ENCODE measurements around the gene BCAS3. TPM values are rescaled to one million over a fixed set of nuclear protein-coding genes. Genes with fewer than 3 reads are reported as not detected.

The BCAS3 gene
- total RNA-seq, 4 donors from 2014 or later = 20.7 to 76.3 (median 39.8) TPM

- 85 to 98% methylated on average over 2 of the region's 2 CpGs for WGBS, 2 donors (ENCODE audit: low coverage in 1 of 2)
These were observed 385.9 kb downstream of the BCAS3 start for GRCh38 chr17:61063528-61063927.

GRCh38 chr17:61064087-61064951 lies 386.7 kb downstream of the BCAS3 start:
- H3K4me1 ChIP-seq = peaks cover 0 to 22% (median 3%) of the 10 kb centered on the region in 4 donors
- intact Hi-C loops (cut with DNase I; ENCODE audit: low total_unique reads) = no loop called here
- in situ Hi-C loops (cut with MboI; ENCODE audit: low pct_ligation_motif_present in 1 of 4, low pct_unique_long_range_greater_than_20kb in 1 of 4, low sequenced_read_pairs in 3 of 4) = no loop called here
- DNase-seq = no peak
- H3K4me3 ChIP-seq = no peak overlapping the region
- H3K9me3 ChIP-seq = no peaks in the 10 kb centered on the region
- no peak for TF ChIP-seq POLR2AphosphoS5 (IDR thresholded peaks at IDR 0.05)
- TF ChIP-seq POLR2A (IDR thresholded peaks at IDR 0.05) = no peak
- TF ChIP-seq EP300 (IDR thresholded peaks at IDR 0.05; ENCODE audit: low read depth) = no peak
- TF ChIP-seq CTCF (IDR thresholded peaks at IDR 0.05) = no peak
- WGBS, 2 donors (ENCODE audit: low coverage in 1 of 2) = 90% methylated on average over 1 of the region's 1 CpG; no CpG with 5 or more reads in 1 of the 2 donors
- H3K27me3 ChIP-seq = no peaks in the 10 kb centered on the region
- peak overlapping the region in 1 of 4 donors; percentile 24 for H3K27ac ChIP-seq
- no peaks in the 10 kb centered on the region for H3K36me3 ChIP-seq

More at GRCh38 chr17:61063528-61063927, 385.9 kb downstream of the BCAS3 start:
- no peak for DNase-seq
- Histone ChIP-seq H3K36me3 (no peaks in the 10 kb centered on the region), H3K27me3 (no peaks in the 10 kb centered on the region), H3K9me3 (no peaks in the 10 kb centered on the region), H3K4me3 (no peak overlapping the region), H3K4me1 (peaks cover 0 to 22% (median 3%) of the 10 kb centered on the region in 4 donors), H3K27ac (no peak overlapping the region)
- intact Hi-C loops (cut with DNase I; ENCODE audit: low total_unique reads) = no loop called here
- TF ChIP-seq CTCF (IDR thresholded peaks at IDR 0.05) (no peak), POLR2A (IDR thresholded peaks at IDR 0.05) (no peak), POLR2AphosphoS5 (IDR thresholded peaks at IDR 0.05) (no peak), EP300 (IDR thresholded peaks at IDR 0.05; ENCODE audit: low read depth) (no peak)
- in situ Hi-C loops (cut with MboI; ENCODE audit: low pct_ligation_motif_present in 1 of 4, low pct_unique_long_range_greater_than_20kb in 1 of 4, low sequenced_read_pairs in 3 of 4) = no loop called here

DNA sequence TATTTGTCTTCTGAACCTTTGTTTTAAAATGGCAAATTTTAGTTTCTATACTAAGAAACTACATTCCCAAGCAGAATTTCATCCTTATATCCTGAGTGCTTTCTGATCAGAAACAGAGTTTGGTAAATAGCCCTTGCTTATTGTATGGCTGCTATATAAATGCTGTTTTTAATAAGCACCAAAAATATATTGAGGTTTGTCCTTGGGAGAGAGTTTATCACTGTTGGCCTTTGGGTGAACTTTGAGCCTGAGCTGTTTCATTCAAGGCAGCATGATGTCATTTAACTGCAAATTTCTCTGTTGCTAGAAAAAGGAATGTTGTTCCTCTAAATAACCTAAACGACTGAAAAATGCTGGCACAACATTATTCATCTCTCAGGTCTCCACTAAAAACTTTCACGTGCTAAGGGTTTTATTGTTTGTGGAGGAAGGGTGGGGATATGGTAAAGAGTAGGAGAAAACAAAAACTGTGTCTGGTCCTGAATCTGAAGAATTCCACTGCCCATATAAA lies 387.7 kb downstream of the BCAS3 start:
- H3K27me3 ChIP-seq = no peaks in the 10 kb centered on the region
- no peaks in the 10 kb centered on the region for H3K36me3 ChIP-seq
- TF ChIP-seq POLR2A (IDR thresholded peaks at IDR 0.05) = no peak
- TF ChIP-seq POLR2AphosphoS5 (IDR thresholded peaks at IDR 0.05) = no peak
- TF ChIP-seq EP300 (IDR thresholded peaks at IDR 0.05; ENCODE audit: low read depth) = no peak
- TF ChIP-seq CTCF (IDR thresholded peaks at IDR 0.05) = no peak
- intact Hi-C loops (cut with DNase I; ENCODE audit: low total_unique reads) = no loop called here
- no peak overlapping the region for H3K4me3 ChIP-seq
- H3K4me1 ChIP-seq = peaks cover 0 to 22% (median 3%) of the 10 kb centered on the region in 4 donors
- no peak overlapping the region for H3K27ac ChIP-seq
- in situ Hi-C loops (cut with MboI; ENCODE audit: low pct_ligation_motif_present in 1 of 4, low pct_unique_long_range_greater_than_20kb in 1 of 4, low sequenced_read_pairs in 3 of 4) = no loop called here
- H3K9me3 ChIP-seq = no peaks in the 10 kb centered on the region
- 0 to 36% methylated on average over 1 to 2 of the region's 2 CpGs for WGBS, 2 donors (ENCODE audit: low coverage in 1 of 2)
- DNase-seq = no peak

- H3K4me1 ChIP-seq = peaks cover 0 to 22% (median 3%) of the 10 kb centered on the region in 4 donors
- no peaks in the 10 kb centered on the region for H3K27me3 ChIP-seq
- intact Hi-C loops (cut with DNase I; ENCODE audit: low total_unique reads) (no loop called here), in situ Hi-C loops (cut with MboI; ENCODE audit: low pct_ligation_motif_present in 1 of 4, low pct_unique_long_range_greater_than_20kb in 1 of 4, low sequenced_read_pairs in 3 of 4) (no loop called here)
- H3K36me3 ChIP-seq = no peaks in the 10 kb centered on the region
- no peak overlapping the region for H3K4me3 ChIP-seq
- no peak overlapping the region for H3K27ac ChIP-seq
- WGBS, 2 donors (ENCODE audit: low coverage in 1 of 2) = 65 to 70% methylated on average over 2 of the region's 2 CpGs
- TF ChIP-seq CTCF (IDR thresholded peaks at IDR 0.05) (no peak), POLR2AphosphoS5 (IDR thresholded peaks at IDR 0.05) (no peak), EP300 (IDR thresholded peaks at IDR 0.05; ENCODE audit: low read depth) (no peak), POLR2A (IDR thresholded peaks at IDR 0.05) (no peak)
- H3K9me3 ChIP-seq = no peaks in the 10 kb centered on the region
- no peak for DNase-seq
These were observed 388.4 kb downstream of the BCAS3 start for GRCh38 chr17:61066062-61066461.

All from transverse colon (tissue), 4 donors.